LoVo (cell line): ENCODE data around the gene SLC25A24.

Source experiments
- DNase-seq: peaks from one replicate; pipeline ENCODE4 v3.0.0-alpha.2; 2016; ENCODE audit warnings: low spot score

The SLC25A24 gene

GRCh38 chr1:108097018-108097417, 103.1 kb downstream of the SLC25A24 start:
- no peak for DNase-seq

DNA sequence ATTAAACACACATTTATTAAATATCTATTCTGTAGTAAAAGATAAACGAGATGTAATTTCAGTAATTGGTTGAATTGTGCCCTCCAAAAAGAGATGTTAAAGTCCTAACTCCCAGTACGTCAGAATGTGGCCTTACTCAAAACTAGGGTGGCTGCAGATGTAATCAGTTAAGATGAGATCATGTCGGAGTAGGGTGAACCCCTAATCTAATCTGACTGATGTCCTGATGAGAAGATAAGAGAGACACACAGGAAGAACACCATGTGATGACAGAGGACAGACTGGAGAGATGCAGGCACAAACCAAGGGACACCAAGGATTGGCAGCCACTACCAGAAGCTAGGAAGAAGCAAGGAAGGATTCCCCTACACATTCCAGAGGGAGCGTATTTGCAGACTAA, 104.1 kb downstream of the SLC25A24 start:
- no peak for DNase-seq

DNA sequence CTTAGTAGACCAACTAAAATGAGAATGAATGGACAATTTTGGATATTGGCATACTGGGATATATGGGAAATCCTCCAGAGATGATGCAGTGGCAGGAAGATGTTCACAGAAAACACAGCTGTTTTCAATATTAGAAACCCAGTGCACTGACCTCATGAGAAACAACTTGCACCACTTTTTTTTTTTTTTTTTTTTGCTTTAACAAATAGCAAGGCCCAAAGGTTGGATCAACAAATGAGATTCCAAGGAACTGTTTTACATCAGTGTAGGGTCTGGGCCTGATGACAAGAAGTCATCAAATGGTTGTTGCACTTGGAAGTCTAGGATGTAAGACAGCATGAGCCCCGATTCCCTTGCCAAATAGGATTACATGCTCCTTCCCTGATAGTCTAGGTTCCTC, 110.7 kb downstream of the SLC25A24 start:
- no peak for DNase-seq

- DNase-seq: no peak
These were observed 114.5 kb downstream of the SLC25A24 start for GRCh38 chr1:108085628-108086027.

DNA sequence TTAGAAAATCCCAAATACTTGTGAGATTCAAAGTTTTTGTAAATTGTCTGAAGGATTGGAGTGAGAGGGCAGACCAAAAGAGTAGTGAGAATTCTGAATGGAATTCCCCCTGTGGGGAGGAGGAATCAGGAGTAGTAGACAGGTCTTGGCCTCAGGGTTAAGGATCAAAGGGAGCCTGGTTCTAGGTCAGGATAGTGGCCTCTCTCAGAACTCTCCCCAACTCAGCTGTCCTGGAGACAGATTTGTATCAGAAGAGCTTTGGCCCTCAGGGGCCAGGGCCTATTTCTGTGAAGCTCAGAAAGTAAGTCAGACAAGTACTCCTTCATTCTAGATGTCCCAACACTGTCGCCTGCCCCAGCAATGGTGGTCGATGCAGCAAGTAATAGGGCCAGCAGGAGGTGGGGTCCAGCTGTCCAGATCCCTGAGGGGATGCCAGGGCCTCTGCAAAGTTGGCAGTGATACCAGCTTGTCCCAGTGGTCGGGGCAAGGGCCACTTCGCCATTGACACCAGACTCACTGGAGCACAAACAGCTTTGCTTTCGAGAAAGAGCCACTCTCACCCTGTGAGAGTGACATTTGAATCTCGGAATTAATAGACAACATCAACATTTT, 115.2 kb downstream of the SLC25A24 start:
- no peak for DNase-seq
